H1 (cell line): ENCODE measurements around the gene LIPE. TPM values are rescaled to one million over a fixed set of nuclear protein-coding genes. Genes with fewer than 3 reads are reported as not detected.

Source experiments
- BCL11A ChIP-seq, 2 experiments: IDR thresholded peaks; one replicate each; pipeline ENCODE4 v1.6.1; 2011; ENCODE audit warnings: low read depth in 2 of 2, low read length in 2 of 2, mild to moderate bottlenecking in 2 of 2
- CTBP2 ChIP-seq: IDR thresholded peaks from 2 replicates; pipeline ENCODE4 v1.7.0; 2011; ENCODE audit warnings: borderline replicate concordance, mild to moderate bottlenecking, moderate library complexity, mixed read lengths, low read length; ENCODE audit not compliant: insufficient read depth, insufficient read length
- CTCF ChIP-seq, 3 experiments: IDR thresholded peaks; 1 replicate in 2 of 3; 2 replicates in 1 of 3; pipeline versions ENCODE4 v1.5.1 to v1.6.1; 2011; ENCODE audit warnings: low read length in 3 of 3, mild to moderate bottlenecking in 3 of 3, inconsistent platforms in 2 of 3, low read depth in 1 of 3, moderate library complexity in 1 of 3; ENCODE audit not compliant: insufficient read depth in 1 of 3; ENCODE audit errors: control extremely low read depth in 1 of 3
- EP300 ChIP-seq, 2 experiments: IDR thresholded peaks; 1 replicate in 1 of 2; 2 replicates in 1 of 2; pipeline ENCODE4 v1.6.1; 2011 to 2012; ENCODE audit warnings: low read depth in 2 of 2, low read length in 2 of 2, mild to moderate bottlenecking in 2 of 2, borderline replicate concordance in 1 of 2, inconsistent platforms in 1 of 2, moderate library complexity in 1 of 2
- FOSL1 ChIP-seq: IDR thresholded peaks from 2 replicates; pipeline ENCODE4 v1.6.1; 2011; ENCODE audit warnings: mild to moderate bottlenecking, low read depth, low read length, moderate library complexity; ENCODE audit not compliant: insufficient read depth
- GABPA ChIP-seq: IDR thresholded peaks from 2 replicates; pipeline ENCODE4 v1.6.1; 2011; ENCODE audit warnings: mild to moderate bottlenecking, low read length, moderate library complexity, borderline replicate concordance; ENCODE audit not compliant: insufficient read depth
- GTF2F1 ChIP-seq: IDR thresholded peaks from 2 replicates; pipeline ENCODE4 v1.6.1; 2012; ENCODE audit warnings: low read depth, low read length, improper control_type of control experiment, borderline replicate concordance
- KDM5A ChIP-seq: fragments of 200-600 bp; IDR thresholded peaks from 2 replicates; pipeline ENCODE4 v1.7.1; 2012; ENCODE audit warnings: mild to moderate bottlenecking, low read length, inconsistent platforms, mixed read lengths
- MAFK ChIP-seq: IDR thresholded peaks from 2 replicates; pipeline ENCODE4 v1.6.1; 2012; ENCODE audit warnings: low read depth, mild to moderate bottlenecking, improper control_type of control experiment, low read length
- NANOG ChIP-seq: IDR thresholded peaks from 2 replicates; pipeline ENCODE4 v1.6.1; 2011; ENCODE audit warnings: low read length, low read depth, mild to moderate bottlenecking, inconsistent platforms; ENCODE audit not compliant: insufficient read depth, poor library complexity, severe bottlenecking
- POU5F1 ChIP-seq: IDR thresholded peaks from 2 replicates; pipeline ENCODE4 v1.6.1; 2011; ENCODE audit warnings: low read depth, mild to moderate bottlenecking, low read length, moderate library complexity
- RAD21 ChIP-seq, 2 experiments: IDR thresholded peaks in 1 of 2; conservative IDR thresholded peaks in 1 of 2; 2 replicates each; pipeline ENCODE4 v1.6.1; 2011; ENCODE audit warnings: low read depth in 2 of 2, low read length in 2 of 2, improper control_type of control experiment in 1 of 2, inconsistent platforms in 1 of 2, mild to moderate bottlenecking in 1 of 2, moderate library complexity in 1 of 2
- RFX5 ChIP-seq: IDR thresholded peaks from 2 replicates; pipeline ENCODE4 v1.6.1; 2011; ENCODE audit warnings: low read depth, low read length, improper control_type of control experiment, borderline replicate concordance
- SIN3A ChIP-seq, 2 experiments: IDR thresholded peaks in 1 of 2; conservative IDR thresholded peaks in 1 of 2; 2 replicates each; pipeline ENCODE4 v1.6.1; 2011 to 2012; ENCODE audit warnings: low read length in 2 of 2, improper control_type of control experiment in 1 of 2, low read depth in 1 of 2, mild to moderate bottlenecking in 1 of 2
- SIX5 ChIP-seq: IDR thresholded peaks from 2 replicates; pipeline ENCODE4 v1.6.1; 2011; ENCODE audit warnings: mild to moderate bottlenecking, low read depth, low read length
- SP1 ChIP-seq: IDR thresholded peaks from 2 replicates; pipeline ENCODE4 v1.6.1; 2011; ENCODE audit warnings: low read depth, low read length
- SP4 ChIP-seq: IDR thresholded peaks from 2 replicates; pipeline ENCODE4 v1.6.1; 2012; ENCODE audit warnings: low read length, inconsistent platforms
- TEAD4 ChIP-seq: IDR thresholded peaks from 2 replicates; pipeline ENCODE4 v1.6.1; 2012; ENCODE audit warnings: low read depth, low read length, inconsistent platforms, mixed read lengths
- polyA plus RNA-seq, 7 experiments: library from polyadenylated mRNA; depleted of rRNA in 3 of 7; stranded (reverse) in 5 of 7; unstranded in 2 of 7; fragments of >200 nt in 5 of 7; fragments of 200-250 nt in 2 of 7; gene quantifications; 1 replicate in 5 of 7; 2 replicates in 1 of 7; 4 replicates in 1 of 7; pipeline versions ENCODE4 v1.2.1 to v1.2.3, GENCODE V29; 2011 to 2013; ENCODE audit warnings: missing spikeins in 2 of 7, mixed read lengths in 2 of 7
- total RNA-seq: library from RNA; stranded (reverse); fragmentation: NEBNext Ultra II Directional; extraction: Animal tissue kit (Norgen Biotek cat#: 25700); gene quantifications from 2 replicates; pipeline ENCODE4 v1.2.1, GENCODE V29; 2021

LIPE gene
- total and polyA plus RNA-seq, 2 of the 8 experiments (the other 6 are each of a cell fraction or from before 2014, with no cell fraction given) = 8.7 to 15.9 TPM

GRCh38 chr19:42433503-42434260, 6.5 kb upstream of the LIPE start (continued):
- TF ChIP-seq CTCF (IDR thresholded peaks at IDR 0.05; ENCODE audit: control extremely low read depth in 1 of 3, insufficient read depth in 1 of 3, low read depth in 1 of 3, low read length in 3 of 3) (peak; percentile 87 to 98 (median 93)), MAFK (no peak), KDM5A (no peak), GABPA (no peak), NANOG (no peak), FOSL1 (no peak), BCL11A (IDR thresholded peaks at IDR 0.05; ENCODE audit: low read depth in 2 of 2, low read length in 2 of 2) (no peak), GTF2F1 (no peak), SP1 (no peak), CTBP2 (no peak), TEAD4 (peak; percentile 80), EP300 (IDR thresholded peaks at IDR 0.05; ENCODE audit: borderline replicate concordance in 1 of 2, low read depth in 2 of 2, low read length in 2 of 2) (no peak), POU5F1 (no peak), SP4 (no peak), RAD21 (IDR thresholded peaks at IDR 0.05 in 1 of 2, conservative IDR thresholded peaks at IDR 0.05 in 1 of 2; ENCODE audit: low read depth in 2 of 2, low read length in 2 of 2) (peak; percentile 89 to 90), SIN3A (conservative IDR thresholded peaks at IDR 0.05 in 1 of 2, IDR thresholded peaks at IDR 0.05 in 1 of 2; ENCODE audit: low read depth in 1 of 2, low read length in 2 of 2) (no peak), RFX5 (no peak), SIX5 (no peak)
